ENCODE results near the gene GSTT2. TPM values are rescaled to one million over a fixed set of nuclear protein-coding genes. Genes with fewer than 3 reads are reported as not detected.
"Not testable (repeated sequence)": the region's sequence is repeated elsewhere in the genome, so short reads cannot be mapped to it uniquely, and the experiment has no call there.

Gene GSTT2
- total RNA-seq, 1 donor from 2014 or later, result 0.29 TPM

DNA sequence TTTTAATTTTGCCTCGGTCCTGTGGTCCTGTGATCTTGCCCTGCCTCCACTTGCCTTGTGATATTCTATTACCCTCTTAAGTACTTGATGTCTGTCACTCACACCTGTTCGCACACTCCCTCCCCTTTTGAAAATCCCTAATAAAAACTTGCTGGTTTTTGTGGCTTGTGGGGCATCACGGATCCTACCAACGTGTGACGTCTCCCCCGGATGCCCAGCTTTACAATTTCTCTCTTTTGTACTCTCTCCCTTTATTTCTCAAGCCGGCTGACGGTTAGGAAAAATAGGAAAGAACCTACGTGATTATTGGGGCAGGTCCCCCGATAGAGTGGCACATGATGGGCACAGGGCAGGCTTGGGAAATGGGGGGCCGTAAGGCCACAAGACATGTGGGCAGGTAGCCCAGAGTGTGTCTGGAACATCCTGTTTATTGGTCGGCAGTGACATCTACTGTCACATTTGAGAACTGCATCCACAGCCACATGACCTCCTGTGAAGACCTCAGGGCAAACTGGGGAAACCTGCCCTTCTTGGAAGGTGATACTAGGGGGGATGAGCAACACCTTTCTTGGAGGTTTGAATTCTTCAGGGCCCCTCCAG, 23.5 kb upstream of the GSTT2 start:
- not testable (repeated sequence) for H3K9me3 Mint-ChIP-seq; H3K36me3 Mint-ChIP-seq; H3K27me3 Mint-ChIP-seq (ENCODE audit: low read depth); H3K4me1 Mint-ChIP-seq; H3K27ac Mint-ChIP-seq
- H3K4me3 Mint-ChIP-seq, result peak overlapping the region; percentile 25
- TF ChIP-seq, protein P1, sequence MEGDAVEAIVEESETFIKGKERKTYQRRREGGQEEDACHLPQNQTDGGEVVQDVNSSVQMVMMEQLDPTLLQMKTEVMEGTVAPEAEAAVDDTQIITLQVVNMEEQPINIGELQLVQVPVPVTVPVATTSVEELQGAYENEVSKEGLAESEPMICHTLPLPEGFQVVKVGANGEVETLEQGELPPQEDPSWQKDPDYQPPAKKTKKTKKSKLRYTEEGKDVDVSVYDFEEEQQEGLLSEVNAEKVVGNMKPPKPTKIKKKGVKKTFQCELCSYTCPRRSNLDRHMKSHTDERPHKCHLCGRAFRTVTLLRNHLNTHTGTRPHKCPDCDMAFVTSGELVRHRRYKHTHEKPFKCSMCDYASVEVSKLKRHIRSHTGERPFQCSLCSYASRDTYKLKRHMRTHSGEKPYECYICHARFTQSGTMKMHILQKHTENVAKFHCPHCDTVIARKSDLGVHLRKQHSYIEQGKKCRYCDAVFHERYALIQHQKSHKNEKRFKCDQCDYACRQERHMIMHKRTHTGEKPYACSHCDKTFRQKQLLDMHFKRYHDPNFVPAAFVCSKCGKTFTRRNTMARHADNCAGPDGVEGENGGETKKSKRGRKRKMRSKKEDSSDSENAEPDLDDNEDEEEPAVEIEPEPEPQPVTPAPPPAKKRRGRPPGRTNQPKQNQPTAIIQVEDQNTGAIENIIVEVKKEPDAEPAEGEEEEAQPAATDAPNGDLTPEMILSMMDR (IDR thresholded peaks at IDR 0.05; ENCODE audit: unreplicated experiment), result peak; percentile 74
- peak in 1 of 2 experiments; percentile 81 for DNase-seq (ENCODE audit: low spot score in 2 of 2, unreplicated experiment in 2 of 2)

DNA sequence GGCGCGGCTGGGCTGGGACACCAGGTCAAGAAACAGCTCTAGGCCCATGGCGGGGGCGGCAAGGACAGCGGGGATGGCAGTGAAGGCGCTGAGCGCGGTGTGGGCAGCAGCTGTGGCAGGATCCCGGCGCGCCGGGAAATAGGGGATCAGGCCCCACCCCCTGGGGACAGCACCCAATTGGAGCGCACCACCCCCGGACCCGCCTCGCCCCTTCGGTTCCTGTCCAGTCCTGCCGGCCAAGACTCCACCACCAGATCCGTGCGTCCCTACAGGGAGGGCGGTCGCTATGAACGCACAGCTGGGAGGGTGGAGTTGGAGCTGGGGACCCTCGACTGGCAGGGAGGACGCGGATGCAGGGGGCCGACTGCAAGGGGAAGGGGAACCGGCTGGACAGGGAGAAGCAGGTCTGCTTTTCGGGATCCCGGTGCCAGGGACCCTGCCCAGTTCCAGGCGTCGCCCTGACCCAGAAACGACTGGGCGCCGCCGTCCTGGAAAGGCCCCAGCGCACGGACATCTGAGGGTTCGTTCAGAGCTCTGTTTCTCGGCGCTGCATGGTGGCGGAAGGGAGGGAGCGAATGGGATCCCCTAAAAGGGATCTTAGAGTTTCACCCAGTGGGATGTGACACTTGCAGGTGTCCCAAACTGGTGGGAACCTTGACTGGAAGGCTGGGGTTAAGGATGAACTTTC, 18.7 kb upstream of the GSTT2 start, which contains the start of gene GSTT2B:
TSS of gene GSTT2B (minus strand) at position 112 of the 688 bp plus-strand sequence. CDS start at position 48, 64 bp downstream.
- H3K9me3 Mint-ChIP-seq; H3K4me3 Mint-ChIP-seq; H3K4me1 Mint-ChIP-seq; H3K27me3 Mint-ChIP-seq (ENCODE audit: low read depth); H3K36me3 Mint-ChIP-seq; DNase-seq (ENCODE audit: low spot score in 2 of 2, unreplicated experiment in 2 of 2); H3K27ac Mint-ChIP-seq: not testable (repeated sequence)

DNA sequence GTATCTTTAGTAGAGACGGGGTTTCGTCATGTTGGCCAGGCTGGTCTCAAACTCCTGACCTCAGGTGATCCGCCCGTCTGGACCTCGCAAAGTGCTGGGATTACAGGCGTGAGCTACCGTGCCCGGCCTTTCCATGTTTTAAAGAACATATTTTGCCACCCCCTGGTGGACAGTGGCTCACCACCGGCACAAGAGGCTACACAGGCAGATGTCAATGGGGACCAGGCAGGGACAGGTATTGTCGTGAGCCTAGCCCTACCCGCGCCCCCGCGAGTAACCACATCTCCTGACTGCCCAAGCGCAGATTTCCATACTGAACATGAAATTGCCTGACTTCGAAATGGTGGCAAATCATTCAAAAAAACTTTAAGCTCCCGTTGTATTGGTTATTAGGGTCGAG, 13.8 kb upstream of the GSTT2 start:
- not testable (repeated sequence) for H3K4me1 Mint-ChIP-seq; H3K4me3 Mint-ChIP-seq; DNase-seq (ENCODE audit: low spot score in 2 of 2, unreplicated experiment in 2 of 2); H3K36me3 Mint-ChIP-seq; H3K27me3 Mint-ChIP-seq (ENCODE audit: low read depth); H3K27ac Mint-ChIP-seq; H3K9me3 Mint-ChIP-seq

DNA sequence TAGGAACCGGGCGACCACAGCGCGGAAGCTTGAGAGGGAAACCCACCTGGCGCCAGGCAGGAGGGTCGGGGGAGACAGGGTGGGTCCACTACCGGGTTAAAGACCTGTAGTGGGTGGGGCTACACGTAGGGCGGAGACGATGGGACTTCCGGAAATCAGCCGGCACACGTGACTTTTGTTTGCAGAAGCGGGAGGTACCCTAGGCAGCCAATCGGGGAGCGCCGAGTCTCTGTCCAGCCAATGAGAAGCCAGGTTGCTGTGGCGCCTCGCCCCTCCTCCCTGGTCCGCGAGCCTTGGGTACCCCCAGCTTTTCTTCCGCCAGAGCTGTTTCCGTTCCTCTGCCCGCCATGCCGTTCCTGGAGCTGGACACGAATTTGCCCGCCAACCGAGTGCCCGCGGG, 13.4 kb upstream of the GSTT2 start, which contains the start of gene DDTL:
TSS of gene DDTL (plus strand) at position 321 of the 400 bp plus-strand sequence. CDS start at position 348, 27 bp downstream.
- H3K9me3 Mint-ChIP-seq; H3K27ac Mint-ChIP-seq; DNase-seq (ENCODE audit: low spot score in 2 of 2, unreplicated experiment in 2 of 2); H3K4me3 Mint-ChIP-seq; H3K27me3 Mint-ChIP-seq (ENCODE audit: low read depth); H3K4me1 Mint-ChIP-seq; H3K36me3 Mint-ChIP-seq: not testable (repeated sequence)

DNA sequence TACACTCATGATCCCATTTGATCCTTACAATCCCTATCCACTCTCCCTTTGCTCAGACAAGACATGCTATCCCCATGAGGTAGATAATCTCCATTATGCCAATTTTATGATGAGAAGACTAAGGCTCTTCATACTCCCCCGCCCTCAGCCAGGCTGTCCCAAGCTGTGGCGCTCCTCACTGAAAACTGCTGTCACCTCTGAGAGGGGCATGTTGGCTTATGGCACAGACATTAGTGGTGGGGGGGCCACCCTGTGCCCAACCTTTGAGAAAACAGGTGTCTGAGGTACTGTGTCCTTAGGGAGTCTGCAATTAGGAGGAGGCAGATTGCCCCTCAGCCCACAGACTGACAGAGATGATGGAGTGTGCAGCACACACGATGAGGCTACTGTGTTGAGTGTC, 10.9 kb upstream of the GSTT2 start:
- no peak overlapping the region for H3K4me3 Mint-ChIP-seq
- no peaks in the 10 kb centered on the region for H3K9me3 Mint-ChIP-seq
- H3K36me3 Mint-ChIP-seq, result peaks cover 12% of the 10 kb centered on the region
- peak in 1 of 2 experiments; percentile 16 for DNase-seq (ENCODE audit: low spot score in 2 of 2, unreplicated experiment in 2 of 2)
- H3K4me1 Mint-ChIP-seq, result no peaks in the 10 kb centered on the region
- H3K27ac Mint-ChIP-seq, result no peak overlapping the region
- TF ChIP-seq, protein P1 (IDR thresholded peaks at IDR 0.05; ENCODE audit: unreplicated experiment), result no peak
- H3K27me3 Mint-ChIP-seq (ENCODE audit: low read depth), result no peaks in the 10 kb centered on the region

DNA sequence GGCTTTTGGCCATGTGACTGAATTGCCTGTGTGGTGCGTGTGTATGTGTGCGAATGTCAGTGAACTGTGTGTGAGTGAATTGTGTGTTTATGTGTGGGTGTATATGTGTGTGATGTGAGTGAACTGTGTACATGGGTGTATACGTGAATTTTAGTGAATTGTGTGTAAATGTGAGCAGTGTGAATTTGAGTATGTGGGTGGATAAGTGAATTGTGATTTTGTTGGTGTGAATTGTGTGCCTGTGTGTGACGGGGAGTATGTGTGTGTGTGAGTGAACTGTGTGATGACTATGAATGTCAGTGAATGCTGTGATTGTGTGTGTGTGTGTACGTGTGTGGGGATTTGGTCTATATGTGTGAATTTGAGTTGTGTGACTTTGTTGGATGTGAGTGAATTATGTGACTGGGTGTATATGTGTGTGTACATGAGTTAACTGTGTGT, 9.7 kb upstream of the GSTT2 start:
- Mint-ChIP-seq H3K27ac (no peak overlapping the region), H3K4me1 (no peaks in the 10 kb centered on the region), H3K9me3 (no peaks in the 10 kb centered on the region), H3K27me3 (ENCODE audit: low read depth) (no peaks in the 10 kb centered on the region), H3K36me3 (peaks cover 12% of the 10 kb centered on the region), H3K4me3 (no peak overlapping the region)
- TF ChIP-seq, protein P1 (IDR thresholded peaks at IDR 0.05; ENCODE audit: unreplicated experiment), result no peak
- no peak for DNase-seq (ENCODE audit: low spot score in 2 of 2, unreplicated experiment in 2 of 2)

DNA sequence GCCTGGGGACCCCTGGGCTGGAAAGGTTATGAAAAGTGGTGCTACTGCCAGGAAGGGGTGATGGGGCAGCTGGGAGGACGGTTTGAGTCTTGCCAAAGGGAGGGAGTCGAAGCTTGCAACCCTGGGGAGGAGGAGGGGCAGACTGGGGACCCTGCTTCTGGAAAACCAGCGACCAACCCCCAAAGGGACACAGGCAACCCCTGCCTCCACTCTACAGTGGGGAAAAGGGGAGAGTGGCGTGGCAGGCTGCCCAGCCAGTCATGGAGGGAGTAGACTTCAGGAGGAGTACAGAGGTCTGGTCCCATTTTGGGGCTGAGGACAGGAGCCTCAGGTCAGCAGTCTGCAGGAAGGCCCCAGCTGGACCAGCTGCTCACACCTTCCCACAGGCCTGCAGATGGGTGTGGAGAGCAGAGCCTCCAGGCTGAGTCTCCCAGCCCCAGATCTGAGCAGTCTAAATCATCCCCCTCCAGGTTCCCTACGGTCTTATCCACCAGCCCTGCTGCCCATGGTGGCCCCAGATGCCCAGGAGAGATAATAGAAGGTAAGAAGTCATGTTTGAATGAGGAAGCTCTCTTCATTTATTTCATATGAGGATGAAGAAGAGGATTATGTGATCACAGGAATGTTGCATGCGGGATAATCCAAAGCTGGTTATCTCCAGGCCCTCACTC, 9.0 kb upstream of the GSTT2 start:
- TF ChIP-seq, protein P1 (IDR thresholded peaks at IDR 0.05; ENCODE audit: unreplicated experiment), result no peak
- Mint-ChIP-seq H3K36me3 (peaks cover 12% of the 10 kb centered on the region), H3K4me1 (no peaks in the 10 kb centered on the region), H3K9me3 (no peaks in the 10 kb centered on the region), H3K27me3 (ENCODE audit: low read depth) (no peaks in the 10 kb centered on the region), H3K4me3 (no peak overlapping the region), H3K27ac (no peak overlapping the region)
- no peak for DNase-seq (ENCODE audit: low spot score in 2 of 2, unreplicated experiment in 2 of 2)

DNA sequence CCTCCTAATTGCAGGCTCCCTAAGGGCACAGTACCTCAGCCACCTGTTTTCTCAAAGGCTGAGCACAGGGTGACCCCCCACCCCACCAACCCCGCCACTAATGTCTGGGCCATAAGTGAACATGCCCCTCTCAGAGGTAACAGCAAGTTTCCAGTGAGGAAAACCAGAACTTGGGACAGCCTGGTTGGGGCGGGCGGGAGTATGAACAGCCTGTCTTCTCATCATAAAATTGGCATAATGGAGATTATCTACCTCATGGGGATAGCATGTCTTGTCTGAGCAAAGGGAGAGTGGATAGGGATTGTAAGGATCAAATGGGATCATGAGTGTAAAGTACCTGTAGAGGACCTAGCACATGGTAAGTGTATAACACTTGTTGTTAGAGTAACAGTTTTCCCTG, 8.0 kb upstream of the GSTT2 start:
- not testable (repeated sequence) for H3K27ac Mint-ChIP-seq; H3K9me3 Mint-ChIP-seq; DNase-seq (ENCODE audit: low spot score in 2 of 2, unreplicated experiment in 2 of 2); H3K27me3 Mint-ChIP-seq (ENCODE audit: low read depth); H3K4me1 Mint-ChIP-seq
- Mint-ChIP-seq H3K36me3 (peaks cover 12% of the 10 kb centered on the region), H3K4me3 (peak overlapping the region; percentile 34)

DNA sequence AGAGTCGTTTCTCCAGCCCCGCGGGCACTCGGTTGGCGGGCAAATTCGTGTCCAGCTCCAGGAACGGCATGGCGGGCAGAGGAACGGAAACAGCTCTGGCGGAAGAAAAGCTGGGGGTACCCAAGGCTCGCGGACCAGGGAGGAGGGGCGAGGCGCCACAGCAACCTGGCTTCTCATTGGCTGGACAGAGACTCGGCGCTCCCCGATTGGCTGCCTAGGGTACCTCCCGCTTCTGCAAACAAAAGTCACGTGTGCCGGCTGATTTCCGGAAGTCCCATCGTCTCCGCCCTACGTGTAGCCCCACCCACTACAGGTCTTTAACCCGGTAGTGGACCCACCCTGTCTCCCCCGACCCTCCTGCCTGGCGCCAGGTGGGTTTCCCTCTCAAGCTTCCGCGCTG, 5.6 kb upstream of the GSTT2 start, which contains the start of gene DDT:
TSS of gene DDT (minus strand) at position 97 of the 400 bp plus-strand sequence. CDS start at position 70, 27 bp downstream.
- not testable (repeated sequence) for H3K27me3 Mint-ChIP-seq (ENCODE audit: low read depth); H3K36me3 Mint-ChIP-seq; H3K9me3 Mint-ChIP-seq; H3K4me1 Mint-ChIP-seq; DNase-seq (ENCODE audit: low spot score in 2 of 2, unreplicated experiment in 2 of 2); H3K27ac Mint-ChIP-seq; H3K4me3 Mint-ChIP-seq
